K562 (cell line): Measurements from ENCODE around the gene PLEKHN1. TPM values are rescaled to one million over a fixed set of nuclear protein-coding genes. Genes with fewer than 3 reads are reported as not detected.

Source experiments
- CBFA2T2 ChIP-seq: fragments of 450-650 bp; conservative IDR thresholded peaks from 2 replicates; pipeline ENCODE4 v1.6.1; 2017; ENCODE audit warnings: mild to moderate bottlenecking
- CBX2 ChIP-seq: fragments of 200-600 bp; sonication (generic); IDR thresholded peaks from one replicate; pipeline ENCODE4 v1.6.1; 2012; ENCODE audit warnings: mild to moderate bottlenecking, low read length, inconsistent platforms; ENCODE audit not compliant: insufficient read depth, poor library complexity, severe bottlenecking
- CHD4 ChIP-seq: fragments of 200-600 bp; sonication (generic); IDR thresholded peaks from 3 replicates; pipeline ENCODE4 v1.6.1; 2012; ENCODE audit warnings: low read depth, mild to moderate bottlenecking, mixed read lengths, low read length, inconsistent platforms; ENCODE audit not compliant: insufficient read depth, insufficient replicate concordance, poor library complexity, severe bottlenecking
- CTBP1 ChIP-seq: fragments of 450-650 bp; IDR thresholded peaks from 2 replicates; pipeline ENCODE4 v1.6.1; 2016; ENCODE audit warnings: borderline replicate concordance
- FUS ChIP-seq: fragments of 200-400 bp; formaldehyde crosslinking; optimal IDR thresholded peaks from 2 replicates; pipeline ENCODE3; 2017; ENCODE audit warnings: low read depth, low read length
- HCFC1 ChIP-seq: IDR thresholded peaks from 2 replicates; pipeline ENCODE4 v1.6.1; 2012; ENCODE audit warnings: low read depth, low read length, improper control_type of control experiment
- HNRNPL ChIP-seq: fragments of 200-400 bp; formaldehyde crosslinking; IDR thresholded peaks from 2 replicates; pipeline ENCODE4 v1.6.1; 2017; ENCODE audit warnings: low read depth, mild to moderate bottlenecking, low read length
- KDM5B ChIP-seq: fragments of 200-600 bp; sonication (generic); IDR thresholded peaks from 2 replicates; pipeline ENCODE4 v1.6.1; 2012; ENCODE audit warnings: low read depth, mild to moderate bottlenecking, moderate library complexity, low read length, control low read depth, inconsistent platforms; ENCODE audit not compliant: insufficient replicate concordance
- L3MBTL2 ChIP-seq: fragments of 450-650 bp; IDR thresholded peaks from 2 replicates; pipeline ENCODE4 v1.6.1; 2016; ENCODE audit warnings: mild to moderate bottlenecking, moderate library complexity
- MAFG ChIP-seq: fragments of 450-650 bp; conservative IDR thresholded peaks from 2 replicates; pipeline ENCODE4 v1.6.1; 2016; ENCODE audit warnings: missing genetic modification characterization, missing compliant biosample characterization
- MAZ ChIP-seq, 2 experiments: fragments of 450-650 bp in 1 of 2; sonication (generic) in 1 of 2; formaldehyde crosslinking; IDR thresholded peaks in 1 of 2; conservative IDR thresholded peaks in 1 of 2; 2 replicates each; pipeline versions ENCODE4 v1.4.0 to v1.5.0; 2020; ENCODE audit warnings: mild to moderate bottlenecking in 1 of 2, missing genetic modification reagents in 1 of 2
- NCOA1 ChIP-seq: fragments of 450-650 bp; IDR thresholded peaks from 2 replicates; pipeline ENCODE4 v1.6.1; 2016; ENCODE audit warnings: low read depth
- PCBP1 ChIP-seq: fragments of 200-400 bp; formaldehyde crosslinking; IDR thresholded peaks from 2 replicates; pipeline ENCODE4 v1.6.1; 2018; ENCODE audit warnings: mild to moderate bottlenecking, low read depth, low read length; ENCODE audit not compliant: poor library complexity, severe bottlenecking
- PHF8 ChIP-seq: fragments of 200-600 bp; sonication (generic); IDR thresholded peaks from 2 replicates; pipeline ENCODE4 v1.6.1; 2012; ENCODE audit warnings: mixed run types, mild to moderate bottlenecking, inconsistent platforms, low read length, moderate library complexity, borderline replicate concordance
- POLR2AphosphoS2 ChIP-seq: IDR thresholded peaks from 2 replicates; pipeline ENCODE4 v1.6.1; 2012; ENCODE audit warnings: low read length, improper control_type of control experiment
- PYGO2 ChIP-seq: fragments of 450-650 bp; IDR thresholded peaks from 2 replicates; pipeline ENCODE4 v1.6.1; 2016; ENCODE audit warnings: mild to moderate bottlenecking, missing genetic modification characterization, moderate library complexity, missing compliant biosample characterization
- SAP30 ChIP-seq: fragments of 200-600 bp; sonication (generic); IDR thresholded peaks from 2 replicates; pipeline ENCODE4 v1.6.1; 2012; ENCODE audit warnings: borderline replicate concordance, low read depth, mild to moderate bottlenecking, moderate library complexity, low read length, control low read depth, inconsistent platforms; ENCODE audit not compliant: insufficient read depth, poor library complexity, severe bottlenecking
- THRAP3 ChIP-seq: fragments of 450-650 bp; IDR thresholded peaks from 2 replicates; pipeline ENCODE4 v1.6.1; 2016; ENCODE audit warnings: mild to moderate bottlenecking, inconsistent platforms, borderline replicate concordance
- ZNF384 ChIP-seq: IDR thresholded peaks from 2 replicates; pipeline ENCODE4 v1.6.1; 2012; ENCODE audit warnings: low read depth, low read length, improper control_type of control experiment
- ZNF668 ChIP-seq: fragments of 250-450 bp; sonication (Bioruptor Pico); IDR thresholded peaks from 2 replicates; pipeline ENCODE4 v1.8.0; 2022; ENCODE audit warnings: mild to moderate bottlenecking, inconsistent platforms
- ZNF717 ChIP-seq: fragments of 250-450 bp; sonication (Bioruptor Pico); IDR thresholded peaks from 2 replicates; pipeline ENCODE4 v1.5.0; 2021
- polyA plus RNA-seq, 8 experiments: library from polyadenylated mRNA; depleted of rRNA in 4 of 8; stranded (reverse) in 5 of 8; unstranded in 3 of 8; fragments of >200 nt; fragmentation: Nextera tagmentation in 2 of 8; fragmentation: Illumina TruSeq in 1 of 8; extraction: Ambion mirVana in 2 of 8; extraction: Trizol in 1 of 8; gene quantifications; 2 replicates each; pipeline versions ENCODE4 v1.2.1 to v1.2.3, GENCODE V29; 2011 to 2014; ENCODE audit warnings: inconsistent platforms in 1 of 8, missing spikeins in 1 of 8
- total RNA-seq, 7 experiments: library from RNA; depleted of rRNA in 6 of 7; stranded (reverse); fragments of >200 nt in 6 of 7; fragmentation: Illumina TruSeq in 2 of 7; extraction: Trizol in 2 of 7; gene quantifications; 2 replicates each; pipeline versions ENCODE4 v1.2.1 to v1.2.3, GENCODE V29; 2011 to 2021; ENCODE audit warnings: low replicate concordance in 1 of 7
- TF ChIP-seq, protein P1 (sequence below): fragments of 450-650 bp; IDR thresholded peaks from one replicate; pipeline ENCODE4 v1.6.1; 2018; ENCODE audit warnings: mild to moderate bottlenecking, moderate library complexity; ENCODE audit not compliant: partially characterized antibody
- TF ChIP-seq, protein P2 (sequence below), 2 experiments: IDR thresholded peaks; 2 replicates each; pipeline ENCODE4 v1.6.1; 2011; ENCODE audit warnings: borderline replicate concordance in 1 of 2, control low read depth in 1 of 2, low read depth in 1 of 2, low read length in 1 of 2, mild to moderate bottlenecking in 1 of 2, mixed read lengths in 1 of 2, moderate library complexity in 1 of 2; ENCODE audit not compliant: insufficient read depth in 1 of 2, insufficient read length in 1 of 2, poor library complexity in 1 of 2, severe bottlenecking in 1 of 2; ENCODE audit errors: extremely low read depth in 1 of 2
- TF ChIP-seq, protein P3 (sequence below): fragments of 250-450 bp; sonication (Bioruptor Pico); IDR thresholded peaks from 2 replicates; pipeline ENCODE4 v1.4.0; 2020; ENCODE audit warnings: mild to moderate bottlenecking

PLEKHN1 gene
- total and polyA plus RNA-seq, 9 of the 15 experiments (the other 6 are each of a cell fraction or from before 2014, with no cell fraction given) = 0.07 to 1.5 (median 0.13) TPM; not detected in 2

DNA sequence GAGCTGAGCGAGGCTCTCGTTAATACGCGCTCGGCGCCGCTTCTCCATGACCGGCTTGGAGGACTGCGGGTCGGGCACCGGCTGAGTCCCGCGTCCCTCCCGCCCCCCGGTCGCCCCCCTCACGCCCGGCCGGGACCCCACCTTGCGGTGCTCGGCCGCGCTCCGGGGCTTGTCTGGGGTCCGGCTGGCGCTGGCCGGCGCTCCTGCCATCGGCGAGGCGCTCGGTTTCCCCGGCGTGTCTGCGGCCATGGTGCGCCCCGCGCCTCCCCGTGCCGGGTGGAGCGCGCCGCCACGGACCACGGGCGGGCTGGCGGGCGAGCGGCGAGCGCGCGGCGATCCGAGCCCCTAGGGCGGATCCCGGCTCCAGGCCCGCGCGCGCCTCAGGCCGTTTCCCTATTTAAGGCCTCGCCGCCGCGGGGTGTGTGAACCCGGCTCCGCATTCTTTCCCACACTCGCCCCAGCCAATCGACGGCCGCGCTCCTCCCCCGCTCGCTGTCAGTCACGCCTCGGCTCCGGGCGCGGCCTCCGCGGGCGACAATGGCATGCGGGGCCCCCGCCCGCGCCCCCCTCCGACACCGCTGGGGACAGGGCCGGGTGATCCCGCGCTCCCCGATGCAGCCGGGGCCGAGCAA, 33.6 kb downstream of the PLEKHN1 start, which contains the start of gene HES4 (continued):
- TF ChIP-seq ZNF668 (CRISPR knock-in tag) (no peak), CBX2 (no peak), PHF8 (0 out of 2 replicates have a peak, but pooled peaks have one; percentile 15), MAZ (CRISPR knock-in tag; conservative IDR thresholded peaks at IDR 0.05 in 1 of 2, IDR thresholded peaks at IDR 0.05 in 1 of 2) (peak; percentile 8 to 86; a peak in 2 of 4 replicates), L3MBTL2 (peak; percentile 89), MAFG (tag) (no peak), HNRNPL (peak; percentile 85), POLR2AphosphoS2 (no peak), PYGO2 (tag) (no peak), CTBP1 (peak; percentile 88), THRAP3 (no peak), FUS (no peak), SAP30 (no peak), ZNF384 (no peak), KDM5B (peak; percentile 63), ZNF717 (CRISPR knock-in tag) (no peak), PCBP1 (no peak), HCFC1 (peak; percentile 7; the same call in 1 of the 2 replicates), CBFA2T2 (no peak), CHD4 (no peak), NCOA1 (no peak)
- TF ChIP-seq, protein P1, sequence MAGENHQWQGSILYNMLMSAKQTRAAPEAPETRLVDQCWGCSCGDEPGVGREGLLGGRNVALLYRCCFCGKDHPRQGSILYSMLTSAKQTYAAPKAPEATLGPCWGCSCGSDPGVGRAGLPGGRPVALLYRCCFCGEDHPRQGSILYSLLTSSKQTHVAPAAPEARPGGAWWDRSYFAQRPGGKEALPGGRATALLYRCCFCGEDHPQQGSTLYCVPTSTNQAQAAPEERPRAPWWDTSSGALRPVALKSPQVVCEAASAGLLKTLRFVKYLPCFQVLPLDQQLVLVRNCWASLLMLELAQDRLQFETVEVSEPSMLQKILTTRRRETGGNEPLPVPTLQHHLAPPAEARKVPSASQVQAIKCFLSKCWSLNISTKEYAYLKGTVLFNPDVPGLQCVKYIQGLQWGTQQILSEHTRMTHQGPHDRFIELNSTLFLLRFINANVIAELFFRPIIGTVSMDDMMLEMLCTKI = no peak
- TF ChIP-seq, protein P2, sequence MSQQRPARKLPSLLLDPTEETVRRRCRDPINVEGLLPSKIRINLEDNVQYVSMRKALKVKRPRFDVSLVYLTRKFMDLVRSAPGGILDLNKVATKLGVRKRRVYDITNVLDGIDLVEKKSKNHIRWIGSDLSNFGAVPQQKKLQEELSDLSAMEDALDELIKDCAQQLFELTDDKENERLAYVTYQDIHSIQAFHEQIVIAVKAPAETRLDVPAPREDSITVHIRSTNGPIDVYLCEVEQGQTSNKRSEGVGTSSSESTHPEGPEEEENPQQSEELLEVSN (IDR thresholded peaks at IDR 0.05; ENCODE audit: borderline replicate concordance in 1 of 2, extremely low read depth in 1 of 2, insufficient read depth in 1 of 2, insufficient read length in 1 of 2, low read depth in 1 of 2, low read length in 1 of 2, poor library complexity in 1 of 2, severe bottlenecking in 1 of 2) = peak; percentile 94 to 98
- TF ChIP-seq, protein P3, sequence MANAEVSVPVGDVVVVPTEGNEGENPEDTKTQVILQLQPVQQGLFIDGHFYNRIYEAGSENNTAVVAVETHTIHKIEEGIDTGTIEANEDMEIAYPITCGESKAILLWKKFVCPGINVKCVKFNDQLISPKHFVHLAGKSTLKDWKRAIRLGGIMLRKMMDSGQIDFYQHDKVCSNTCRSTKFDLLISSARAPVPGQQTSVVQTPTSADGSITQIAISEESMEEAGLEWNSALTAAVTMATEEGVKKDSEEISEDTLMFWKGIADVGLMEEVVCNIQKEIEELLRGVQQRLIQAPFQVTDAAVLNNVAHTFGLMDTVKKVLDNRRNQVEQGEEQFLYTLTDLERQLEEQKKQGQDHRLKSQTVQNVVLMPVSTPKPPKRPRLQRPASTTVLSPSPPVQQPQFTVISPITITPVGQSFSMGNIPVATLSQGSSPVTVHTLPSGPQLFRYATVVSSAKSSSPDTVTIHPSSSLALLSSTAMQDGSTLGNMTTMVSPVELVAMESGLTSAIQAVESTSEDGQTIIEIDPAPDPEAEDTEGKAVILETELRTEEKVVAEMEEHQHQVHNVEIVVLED (CRISPR knock-in tag) = peak; percentile 23; the same call in 1 of the 2 replicates
